Caco-2 (cell line): ENCODE data around the gene NLRC4. TPM values are rescaled to one million over a fixed set of nuclear protein-coding genes. Genes with fewer than 3 reads are reported as not detected.

Source experiments
- BruUV-seq: library from RNA; stranded (reverse); fragments of 400-500 nt; replicated peaks from 2 replicates; lab custom pipeline; 2021; lab: Mats Ljungman, UMichigan
- CTCF ChIA-PET: fragments of 300-600 bp; sonication (Branson Sonifier 250); formaldehyde crosslinking; loops from one replicate; lab custom pipeline; 2022; ENCODE audit warnings: antibody characterized with exemption; lab: Charles Lee
- POLR2A ChIA-PET: fragments of 300-600 bp; sonication (Branson Sonifier 250); formaldehyde crosslinking; loops from one replicate; lab custom pipeline; 2022; ENCODE audit warnings: antibody characterized with exemption; lab: Charles Lee
- DNase-seq, 2 experiments: peaks; one replicate each; pipeline versions ENCODE4 v3.0.0 to v3.0.0-alpha.2; 2020 to 2022
- H3K27me3 ChIP-seq: replicated peaks from 2 replicates; pipeline ENCODE4 v1.6.0; 2011; ENCODE audit warnings: low read length; ENCODE audit not compliant: control insufficient read depth, insufficient read depth
- H3K36me3 ChIP-seq: 2 replicates; pipeline ENCODE4 v1.5.1; 2011; ENCODE audit warnings: low read length; ENCODE audit not compliant: control insufficient read depth, insufficient read depth
- H3K4me1 ChIP-seq: fragments of 250-450 bp; sonication (Bioruptor Pico); 2 replicates; pipeline ENCODE4 v1.5.1; 2020; ENCODE audit warnings: mild to moderate bottlenecking
- H3K4me3 ChIP-seq: 2 replicates; pipeline ENCODE4 v1.5.1; 2011; ENCODE audit warnings: low read depth, mild to moderate bottlenecking, control low read depth, low read length
- H3K9me3 ChIP-seq: fragments of 250-450 bp; sonication (Bioruptor Pico); 2 replicates; pipeline ENCODE4 v1.5.1; 2020; ENCODE audit warnings: mild to moderate bottlenecking, moderate library complexity
- H3K27ac Mint-ChIP-seq: one replicate; pipeline ENCODE4 v1.8.0; 2022; ENCODE audit warnings: mixed read lengths; ENCODE audit not compliant: unreplicated experiment
- H3K27me3 Mint-ChIP-seq: one replicate; pipeline ENCODE4 v1.8.0; 2022; ENCODE audit warnings: mixed read lengths; ENCODE audit not compliant: insufficient read depth, unreplicated experiment
- H3K36me3 Mint-ChIP-seq: one replicate; pipeline ENCODE4 v1.8.0; 2022; ENCODE audit warnings: mild to moderate bottlenecking, mixed read lengths; ENCODE audit not compliant: insufficient read depth, unreplicated experiment
- H3K4me1 Mint-ChIP-seq: one replicate; pipeline ENCODE4 v1.8.0; 2022; ENCODE audit warnings: low read depth, mixed read lengths; ENCODE audit not compliant: unreplicated experiment
- H3K4me3 Mint-ChIP-seq: one replicate; pipeline ENCODE4 v1.8.0; 2022; ENCODE audit warnings: mild to moderate bottlenecking, moderate library complexity, mixed read lengths; ENCODE audit not compliant: unreplicated experiment
- H3K9me3 Mint-ChIP-seq: one replicate; pipeline ENCODE4 v1.8.0; 2022; ENCODE audit warnings: mixed read lengths; ENCODE audit not compliant: unreplicated experiment
- CTCF ChIP-seq, 2 experiments: fragments of 200-600 bp in 1 of 2; IDR thresholded peaks; 1 replicate in 1 of 2; 2 replicates in 1 of 2; pipeline versions ENCODE4 v1.5.1 to v1.8.0; 2011 to 2022; ENCODE audit warnings: antibody characterized with exemption in 1 of 2, control low read depth in 1 of 2, inconsistent platforms in 1 of 2, low read depth in 1 of 2, low read length in 1 of 2, mild to moderate bottlenecking in 1 of 2, moderate library complexity in 1 of 2; ENCODE audit not compliant: insufficient read depth in 1 of 2, severe bottlenecking in 1 of 2, unreplicated experiment in 1 of 2
- intact Hi-C: fragments of 100-400 bp; cut with micrococcal nuclease; formaldehyde crosslinking; loops from one replicate; pipeline ENCODE4 v1.10.0; 2022; ENCODE audit not compliant: unreplicated experiment
- total RNA-seq: library from RNA; stranded (reverse); gene quantifications from 2 replicates; pipeline ENCODE4 v1.2.3, GENCODE V29; 2022

NLRC4 gene
- total RNA-seq, 1 experiment from 2014 or later = not detected

GRCh38 chr2:32200814-32201213 is 63.9 kb downstream of the NLRC4 start:
- no peak for DNase-seq
- Mint-ChIP-seq H3K4me3 (no peak overlapping the region), H3K4me1 (no peaks in the 10 kb centered on the region), H3K9me3 (no peaks in the 10 kb centered on the region), H3K27me3 (no peaks in the 10 kb centered on the region), H3K27ac (no peak overlapping the region), H3K36me3 (peaks cover 43% of the 10 kb centered on the region)
- ChIA-PET CTCF (no interaction called here), POLR2A (no interaction called here)
- intact Hi-C loops = no loop called here
- Histone ChIP-seq H3K4me3 (no peak overlapping the region), H3K36me3 (no peaks in the 10 kb centered on the region; the same call in 1 of the 2 replicates), H3K9me3 (no peaks in the 10 kb centered on the region), H3K4me1 (peaks cover 2% of the 10 kb centered on the region), H3K27me3 (no peaks in the 10 kb centered on the region)
- no peak for TF ChIP-seq CTCF (IDR thresholded peaks at IDR 0.05; ENCODE audit: insufficient read depth in 1 of 2, low read depth in 1 of 2, low read length in 1 of 2, severe bottlenecking in 1 of 2, unreplicated experiment in 1 of 2)
- BruUV-seq = no TSS peak

- peaks cover 34% of the 10 kb centered on the region for H3K36me3 Mint-ChIP-seq
- no peaks in the 10 kb centered on the region for H3K9me3 ChIP-seq
Measured at GRCh38 chr2:32192418-32192817, 72.3 kb downstream of the NLRC4 start.

GRCh38 chr2:32189011-32189410 is 75.7 kb downstream of the NLRC4 start:
- no peaks in the 10 kb centered on the region for H3K9me3 ChIP-seq
- ChIA-PET CTCF (no interaction called here), POLR2A (interaction anchor here (0.7 kb wide), 1 partner anchor 149 kb away, joined by 9 read pairs; no protein-coding TSS in a partner anchor)
- BruUV-seq = no TSS peak
- H3K27me3 ChIP-seq = no peaks in the 10 kb centered on the region
- H3K4me3 ChIP-seq = no peak overlapping the region
- no peak overlapping the region for H3K27ac Mint-ChIP-seq
- H3K4me1 Mint-ChIP-seq = no peaks in the 10 kb centered on the region
- peaks cover 40% of the 10 kb centered on the region for H3K36me3 Mint-ChIP-seq
- H3K27me3 Mint-ChIP-seq = no peaks in the 10 kb centered on the region
- no peak overlapping the region for H3K4me3 Mint-ChIP-seq
- no peaks in the 10 kb centered on the region for H3K36me3 ChIP-seq
- TF ChIP-seq CTCF (IDR thresholded peaks at IDR 0.05; ENCODE audit: insufficient read depth in 1 of 2, low read depth in 1 of 2, low read length in 1 of 2, severe bottlenecking in 1 of 2, unreplicated experiment in 1 of 2) = no peak
- no peaks in the 10 kb centered on the region for H3K9me3 Mint-ChIP-seq
- no peak for DNase-seq
- intact Hi-C loops = no loop called here
- no peaks in the 10 kb centered on the region for H3K4me1 ChIP-seq

More at GRCh38 chr2:32192418-32192817, 72.3 kb downstream of the NLRC4 start:
- no peak overlapping the region for H3K4me3 Mint-ChIP-seq
- BruUV-seq = no TSS peak
- H3K9me3 Mint-ChIP-seq = no peaks in the 10 kb centered on the region
- CTCF ChIA-PET = no interaction called here
- no peaks in the 10 kb centered on the region for H3K27me3 Mint-ChIP-seq
- H3K27me3 ChIP-seq = no peaks in the 10 kb centered on the region
- H3K27ac Mint-ChIP-seq = no peak overlapping the region
- no peak for DNase-seq
- H3K36me3 ChIP-seq = no peaks in the 10 kb centered on the region
- intact Hi-C loops = no loop called here
- no peak for TF ChIP-seq CTCF (IDR thresholded peaks at IDR 0.05; ENCODE audit: insufficient read depth in 1 of 2, low read depth in 1 of 2, low read length in 1 of 2, severe bottlenecking in 1 of 2, unreplicated experiment in 1 of 2)
- POLR2A ChIA-PET = no interaction called here
- H3K4me1 Mint-ChIP-seq = no peaks in the 10 kb centered on the region
- no peaks in the 10 kb centered on the region for H3K4me1 ChIP-seq
- no peak overlapping the region for H3K4me3 ChIP-seq
